GM13977 (cell line): ENCODE results near the gene ARHGAP29.

Source experiments
- DNase-seq: peaks from one replicate; pipeline ENCODE4 v3.0.0; 2012; ENCODE audit warnings: low spot score
- CTCF ChIP-seq: IDR thresholded peaks from 2 replicates; pipeline ENCODE4 v1.5.1; 2012; ENCODE audit warnings: mild to moderate bottlenecking, control low read depth; ENCODE audit not compliant: insufficient read depth; ENCODE audit errors: extremely low read depth, missing control alignments
- in situ Hi-C: fragments of 300-500 bp; cut with MboI; formaldehyde crosslinking; loops from one replicate; pipeline ENCODE4 v1.12.0; 2022; ENCODE audit warnings: low sequenced_read_pairs, low pct_unique_long_range_greater_than_20kb, mixed read lengths, inconsistent platforms; ENCODE audit not compliant: unreplicated experiment

Gene ARHGAP29

GRCh38 chr1:94245747-94246438 lies 8.5 kb upstream of the ARHGAP29 start:
- in situ Hi-C loops: no loop called here

GRCh38 chr1:94244816-94245215 lies 7.4 kb upstream of the ARHGAP29 start:
- DNase-seq: no peak
- in situ Hi-C loops: no loop called here
- TF ChIP-seq CTCF: no peak

More at GRCh38 chr1:94245747-94246438, 8.5 kb upstream of the ARHGAP29 start:
- no peak for DNase-seq
- no peak for TF ChIP-seq CTCF

- no peak for TF ChIP-seq CTCF
- in situ Hi-C loops: no loop called here
- no peak for DNase-seq
Observed at GRCh38 chr1:94243665-94244064, 6.3 kb upstream of the ARHGAP29 start.

- peak; percentile 19 for TF ChIP-seq CTCF
- in situ Hi-C loops: no loop called here
- no peak for DNase-seq
Observed at GRCh38 chr1:94240822-94241221, 3.4 kb upstream of the ARHGAP29 start.

- in situ Hi-C loops: no loop called here
- no peak for DNase-seq
- TF ChIP-seq CTCF: no peak
Observed at GRCh38 chr1:94239796-94240195, 2.4 kb upstream of the ARHGAP29 start.

- no peak for TF ChIP-seq CTCF
- in situ Hi-C loops: no loop called here
- no peak for DNase-seq
Observed at GRCh38 chr1:94239051-94239450, 1.7 kb upstream of the ARHGAP29 start.

GRCh38 chr1:94236630-94237290 lies 624 bp downstream of the ARHGAP29 start:
- in situ Hi-C loops: no loop called here
- peak; percentile 23 for DNase-seq
- TF ChIP-seq CTCF: no peak
